ENCODE results near the gene PTHLH. TPM values are rescaled to one million over a fixed set of nuclear protein-coding genes. Genes with fewer than 3 reads are reported as not detected.

PTHLH gene
- polyA plus RNA-seq, 1 of the 3 experiments (the other 2 are of a cell fraction): 29.0 TPM

GRCh38 chr12:27965411-27965810, 7.1 kb downstream of the PTHLH start:
- no peak overlapping the region for H2AFZ ChIP-seq (ENCODE audit: low read depth)
- H3K36me3 ChIP-seq (replicated peaks in 1 of 2; ENCODE audit: control insufficient read depth in 1 of 2, insufficient read depth in 2 of 2, low read length in 1 of 2): peaks cover 0 to 28% of the 10 kb centered on the region in 2 experiments
- H3K27ac ChIP-seq (ENCODE audit: low read depth in 2 of 2, low read length in 1 of 2): peak overlapping the region in 1 of 2 experiments; percentile 98; a peak in 2 of 4 replicates
- H3K79me2 ChIP-seq (ENCODE audit: insufficient read depth): peaks cover 34% of the 10 kb centered on the region
- 0% methylated on average over 1 of the region's 1 CpG for WGBS (ENCODE audit: low lambda C conversion rate)
- H3K4me1 ChIP-seq (ENCODE audit: control insufficient read depth in 1 of 2, insufficient read depth in 2 of 2, low read depth in 1 of 2, low read length in 1 of 2): peaks cover 5 to 30% of the 10 kb centered on the region in 2 experiments; a peak in 3 of 4 replicates
- no peak overlapping the region for H3K4me3 ChIP-seq (ENCODE audit: low read depth in 2 of 2, low read length in 1 of 2)
- no peaks in the 10 kb centered on the region for H3K9me3 ChIP-seq
- TF ChIP-seq JUND (IDR thresholded peaks at IDR 0.05) (0 out of 2 replicates have a peak, but pooled peaks have one; percentile 10), GABPA (IDR thresholded peaks at IDR 0.05; ENCODE audit: low read depth) (no peak), NRF1 (IDR thresholded peaks at IDR 0.05; ENCODE audit: low read depth, low read length) (no peak), MXI1 (IDR thresholded peaks at IDR 0.05; ENCODE audit: low read depth, low read length) (no peak), FOSL2 (IDR thresholded peaks at IDR 0.05; ENCODE audit: borderline replicate concordance, low read depth) (0 out of 2 replicates have a peak, but pooled peaks have one; percentile 4), POLR2AphosphoS5 (IDR thresholded peaks at IDR 0.05; ENCODE audit: low read depth, low read length) (no peak), SIN3A (IDR thresholded peaks at IDR 0.05; ENCODE audit: borderline replicate concordance, low read depth, low read length) (no peak), TCF12 (IDR thresholded peaks at IDR 0.05) (0 out of 2 replicates have a peak, but pooled peaks have one; percentile 2), RCOR1 (IDR thresholded peaks at IDR 0.05; ENCODE audit: low read length) (no peak), IRF3 (IDR thresholded peaks at IDR 0.05; ENCODE audit: low read depth, low read length) (no peak), ELF1 (IDR thresholded peaks at IDR 0.05) (no peak), RFX5 (IDR thresholded peaks at IDR 0.05; ENCODE audit: low read length) (no peak), MEF2A (IDR thresholded peaks at IDR 0.05; ENCODE audit: borderline replicate concordance, low read depth) (no peak), USF1 (IDR thresholded peaks at IDR 0.05; ENCODE audit: borderline replicate concordance, low read depth) (no peak)
- H4K20me1 ChIP-seq (ENCODE audit: insufficient read depth): no peaks in the 10 kb centered on the region
- no peaks in the 10 kb centered on the region for H3K27me3 ChIP-seq (ENCODE audit: insufficient read depth)
- DNase-seq: no peak
- POLR2A ChIA-PET: no interaction called here
- CTCF ChIA-PET: interaction anchor here (0.8 to 0.9 kb wide), 2 partner anchors 232 to 907 kb away, joined by 3 read pairs; no protein-coding TSS in a partner anchor
- peak overlapping the region; percentile 91; the same call in 1 of the 2 replicates for H3K9ac ChIP-seq
- peak overlapping the region; percentile 86; the same call in 1 of the 2 replicates for H3K4me2 ChIP-seq
- no peaks in the 10 kb centered on the region for H3K9me2 ChIP-seq
- peaks cover 45% of the 10 kb centered on the region for H3F3A ChIP-seq (replicated peaks; ENCODE audit: insufficient read depth)

- Histone ChIP-seq H3K27me3 (ENCODE audit: insufficient read depth) (no peaks in the 10 kb centered on the region), H3K36me3 (replicated peaks in 1 of 2; ENCODE audit: control insufficient read depth in 1 of 2, insufficient read depth in 2 of 2, low read length in 1 of 2) (peaks cover 0 to 40% of the 10 kb centered on the region in 2 experiments), H3K9me3 (no peaks in the 10 kb centered on the region), H3K9ac (no peak overlapping the region), H3F3A (replicated peaks; ENCODE audit: insufficient read depth) (peaks cover 40% of the 10 kb centered on the region), H3K27ac (ENCODE audit: low read depth in 2 of 2, low read length in 1 of 2) (peak overlapping the region in 1 of 2 experiments; percentile 98; a peak in 2 of 4 replicates), H3K4me2 (no peak overlapping the region), H2AFZ (ENCODE audit: low read depth) (no peak overlapping the region), H3K4me1 (ENCODE audit: control insufficient read depth in 1 of 2, insufficient read depth in 2 of 2, low read depth in 1 of 2, low read length in 1 of 2) (peaks cover 3 to 30% of the 10 kb centered on the region in 2 experiments; a peak in 3 of 4 replicates), H4K20me1 (ENCODE audit: insufficient read depth) (no peaks in the 10 kb centered on the region), H3K9me2 (no peaks in the 10 kb centered on the region), H3K4me3 (ENCODE audit: low read depth in 2 of 2, low read length in 1 of 2) (no peak overlapping the region), H3K79me2 (ENCODE audit: insufficient read depth) (peaks cover 34% of the 10 kb centered on the region)
- ChIA-PET POLR2A (no interaction called here), CTCF (interaction anchor here (0.6 kb wide), 1 partner anchor 260 kb away, joined by 3 read pairs; no protein-coding TSS in a partner anchor)
- DNase-seq: no peak
- 82% methylated on average over 4 of the region's 4 CpGs for whole genome bisulfite sequencing (ENCODE audit: low lambda C conversion rate)
- TF ChIP-seq MXI1 (IDR thresholded peaks at IDR 0.05; ENCODE audit: low read depth, low read length) (no peak), EZH2phosphoT487 (IDR thresholded peaks at IDR 0.05; ENCODE audit: borderline replicate concordance, low read depth) (no peak), REST (IDR thresholded peaks at IDR 0.05; ENCODE audit: low read depth, low read length) (no peak), ZBTB33 (IDR thresholded peaks at IDR 0.05; ENCODE audit: borderline replicate concordance, low read depth) (no peak), SMC3 (IDR thresholded peaks at IDR 0.05; ENCODE audit: low read depth, low read length) (no peak), PBX3 (IDR thresholded peaks at IDR 0.05) (no peak)
Measured at GRCh38 chr12:27964123-27964522, 8.4 kb downstream of the PTHLH start.

Measured in SK-N-SH (cell line).